DMS153 treated with DMSO at 0.1 percent for 48 hours (cell line): ENCODE data around the gene IRX6.

Experiments used
- DNase-seq: peaks from one replicate; lab custom pipeline; 2025; ENCODE audit not compliant: unreplicated experiment; lab: John Stamatoyannopoulos, UW

The IRX6 gene

GRCh38 chr16:55323637-55324271 lies at the start of gene IRX6:
TSS of gene IRX6 (plus strand) at chr16:55324203. CDS start at chr16:55325092, 889 bp downstream.
- no peak for DNase-seq

GRCh38 chr16:55274391-55274790 lies 49.6 kb upstream of the IRX6 start:
- no peak for DNase-seq

GRCh38 chr16:55275167-55275566 lies 48.8 kb upstream of the IRX6 start:
- no peak for DNase-seq

DNA sequence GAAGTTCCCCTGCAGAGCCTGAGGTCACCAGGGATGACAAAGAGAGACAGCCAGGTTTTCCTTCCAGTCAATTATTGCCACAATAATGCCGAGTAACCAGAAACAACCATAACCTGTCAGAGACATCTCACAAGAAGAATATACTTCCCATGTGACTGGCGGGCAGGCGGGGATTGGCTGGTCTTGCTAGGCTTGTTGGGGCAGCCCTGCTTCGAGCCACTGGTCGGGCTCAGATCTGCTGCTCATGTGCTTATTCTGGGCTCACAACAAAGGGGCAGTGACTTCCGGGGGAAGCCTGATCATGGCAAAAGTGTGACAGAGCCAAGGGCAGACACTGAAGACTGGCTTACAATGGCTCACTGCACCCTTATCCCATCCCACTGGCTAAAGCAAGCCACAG lies 48.1 kb upstream of the IRX6 start:
- DNase-seq: no peak

DNA sequence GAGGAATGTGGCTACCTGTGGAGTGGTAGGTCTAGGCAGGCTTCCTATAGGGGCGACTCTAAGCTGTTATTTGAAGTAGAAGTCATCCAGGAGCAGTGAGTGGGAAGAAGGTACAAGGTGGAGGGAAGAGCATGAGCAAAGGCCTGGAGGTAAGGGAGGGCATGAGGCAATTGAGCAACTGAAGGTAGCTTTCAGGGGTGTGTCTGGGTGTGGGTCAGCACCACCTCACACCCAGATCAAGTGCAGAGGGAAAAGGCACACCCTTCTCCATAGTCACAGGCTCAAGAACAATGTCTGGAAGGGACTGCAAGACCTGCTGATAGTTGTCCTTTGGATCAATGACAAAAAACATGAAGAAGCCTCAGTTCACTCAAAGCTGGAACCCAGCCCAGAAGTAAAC lies 46.5 kb upstream of the IRX6 start:
- DNase-seq: no peak

DNA sequence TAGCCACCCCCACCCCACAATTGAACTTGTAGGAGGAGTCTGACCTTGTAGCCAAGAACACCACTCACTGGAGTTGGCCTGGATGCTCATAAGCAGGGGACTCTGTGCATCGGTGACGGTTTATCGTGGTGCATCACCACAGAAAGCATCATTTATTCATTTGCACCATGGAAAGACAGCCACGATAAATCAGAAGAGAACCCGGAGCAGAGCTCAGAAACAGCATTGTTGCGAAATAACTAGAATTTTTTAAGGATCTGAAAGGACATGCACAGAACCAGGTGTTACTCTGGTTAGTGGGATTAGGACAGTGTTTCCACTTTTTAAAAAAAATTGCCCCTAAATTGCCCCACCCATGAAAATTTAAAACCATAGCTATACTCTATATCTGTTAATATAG lies 44.4 kb upstream of the IRX6 start:
- no peak for DNase-seq

- DNase-seq: no peak
These were observed 43.4 kb upstream of the IRX6 start for GRCh38 chr16:55280587-55280986.

DNA sequence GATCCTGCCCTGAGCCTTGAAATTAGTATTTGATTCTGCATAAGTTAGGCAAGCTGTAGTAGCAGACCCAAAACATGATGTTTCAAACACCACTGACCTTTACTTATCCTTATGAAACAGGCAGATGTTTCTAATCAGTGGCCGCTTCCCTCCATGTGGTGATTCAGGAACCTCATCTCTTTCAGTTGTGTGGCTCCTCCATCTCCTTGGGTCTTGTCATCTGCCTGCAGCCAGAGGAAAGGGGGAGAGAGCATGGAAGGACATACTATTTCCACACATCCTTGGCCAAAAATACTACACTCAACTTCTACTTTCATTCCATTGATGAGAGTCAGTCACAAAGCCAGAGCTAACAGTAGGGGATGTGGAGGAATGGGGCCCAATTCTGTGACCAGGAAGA lies 41.6 kb upstream of the IRX6 start:
- no peak for DNase-seq

DNA sequence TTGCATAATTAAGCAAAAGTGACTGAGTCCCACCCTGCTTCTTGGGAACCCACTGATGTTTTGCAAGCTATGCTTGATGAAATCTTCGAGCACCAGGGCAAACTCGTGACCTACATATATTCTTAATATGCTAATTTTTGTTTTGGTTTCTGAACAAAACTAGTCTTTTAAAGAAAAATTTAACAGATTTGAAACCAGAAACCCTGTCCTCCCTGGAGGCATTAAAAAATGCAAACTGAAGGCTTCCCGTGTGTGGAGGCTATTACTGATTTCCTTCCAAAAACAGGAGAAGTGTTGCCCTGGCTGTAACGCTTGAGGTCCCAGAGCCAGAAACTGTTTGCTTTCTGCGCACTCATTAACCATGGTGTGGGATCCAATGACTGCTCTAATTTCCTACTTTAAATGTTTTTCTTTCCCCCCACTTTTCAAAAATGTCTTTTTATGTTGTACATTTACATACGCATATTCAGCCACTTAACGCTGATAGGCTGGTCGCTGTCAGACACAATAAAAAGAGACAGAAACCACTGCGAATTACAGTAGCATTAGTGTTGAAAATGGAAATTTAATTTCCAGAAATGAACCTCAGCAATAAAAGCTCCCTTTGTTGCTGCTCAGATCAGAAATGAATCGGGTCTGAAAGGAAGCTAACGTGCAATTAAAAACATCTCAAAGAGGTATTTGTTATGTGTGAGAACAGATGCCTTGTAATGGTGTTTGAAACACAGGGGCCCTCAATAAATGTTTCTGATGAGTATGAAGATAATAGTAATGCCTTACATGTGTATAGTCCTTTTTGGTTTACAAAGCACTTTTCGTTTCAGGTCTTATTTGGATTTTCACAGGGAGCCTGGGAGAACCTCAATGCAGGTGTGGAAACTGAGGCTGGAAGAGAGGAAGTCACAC lies 39.9 kb upstream of the IRX6 start:
- DNase-seq: no peak

DNA sequence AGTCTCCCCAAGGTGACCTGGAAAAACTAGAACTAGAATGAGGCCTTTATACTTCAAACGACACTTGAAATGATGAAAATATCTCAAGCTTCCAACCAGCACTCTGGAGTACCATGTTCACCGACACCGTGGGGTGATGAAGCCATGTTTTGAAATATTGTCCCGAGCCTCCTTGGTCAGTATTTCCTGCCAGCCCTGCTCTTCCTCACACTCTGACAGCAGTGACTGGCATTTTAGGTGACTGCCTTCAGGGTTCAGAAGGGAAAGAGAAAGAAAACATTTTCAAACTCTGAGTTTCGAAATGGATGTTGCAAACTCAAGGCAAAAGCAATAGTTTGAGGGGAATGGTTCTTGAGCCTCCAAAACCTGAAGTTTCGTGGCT lies 39.3 kb upstream of the IRX6 start:
- DNase-seq: no peak

DNA sequence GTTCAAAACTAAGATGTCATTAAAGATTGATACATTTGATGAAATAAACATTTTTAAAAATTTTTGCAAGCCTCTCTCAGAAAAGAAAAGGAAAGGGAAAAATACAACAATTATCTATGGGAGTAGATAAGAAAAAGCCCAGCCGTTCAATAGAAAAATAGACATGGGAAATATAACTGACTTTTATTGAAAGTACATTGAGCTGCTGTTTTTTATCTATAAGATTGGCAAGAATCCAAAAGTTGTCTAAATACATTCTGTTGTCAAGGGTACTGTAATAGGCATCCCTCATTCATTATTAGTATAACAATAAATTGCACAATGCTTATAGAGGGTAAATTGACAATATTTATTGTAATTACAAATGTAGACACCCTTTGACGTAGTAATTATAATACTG lies 38.4 kb upstream of the IRX6 start:
- no peak for DNase-seq

DNA sequence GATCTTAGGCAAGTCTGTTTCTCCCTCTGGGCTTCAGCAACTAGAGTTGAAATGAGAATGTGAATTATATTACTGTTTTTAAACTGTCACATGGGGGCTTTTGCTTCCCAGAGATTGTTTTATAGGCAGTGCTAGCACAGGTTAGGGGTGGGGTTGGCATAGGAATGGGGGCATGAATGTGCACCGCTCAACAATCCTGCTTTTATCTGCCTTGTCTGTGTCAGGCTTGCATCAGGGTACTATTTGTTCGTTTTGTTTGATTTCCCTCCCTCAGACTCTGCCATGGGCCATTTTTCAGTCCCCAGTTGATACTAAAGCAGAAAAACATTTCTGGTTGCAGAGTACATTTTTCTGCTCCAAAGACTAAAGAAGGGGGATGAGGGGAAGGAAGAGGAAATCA lies 34.6 kb upstream of the IRX6 start:
- no peak for DNase-seq

- no peak for DNase-seq
These were observed 32.2 kb upstream of the IRX6 start for GRCh38 chr16:55291847-55292246.

- DNase-seq: no peak
These were observed 31.5 kb upstream of the IRX6 start for GRCh38 chr16:55292491-55292890.

- no peak for DNase-seq
These were observed 29.9 kb upstream of the IRX6 start for GRCh38 chr16:55294129-55294528.

DNA sequence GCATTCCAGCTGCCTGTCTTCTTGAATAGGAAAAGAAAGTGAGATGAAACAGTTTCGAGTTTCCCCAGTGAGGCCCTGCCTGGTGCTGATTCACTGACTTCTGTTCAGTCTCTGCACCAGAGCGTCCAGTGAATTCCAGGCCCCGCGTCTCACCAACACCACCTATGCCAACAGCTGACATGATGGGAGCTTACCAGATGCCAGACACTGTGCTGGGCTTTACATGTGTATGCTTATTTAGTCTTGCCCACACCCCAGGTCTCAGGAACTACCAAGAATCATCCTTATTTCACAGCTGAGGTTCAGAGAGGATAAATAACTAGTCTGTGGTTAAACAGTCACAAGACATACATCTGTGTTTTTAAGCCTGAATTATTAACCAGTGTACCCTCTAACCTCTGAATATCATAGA lies 29.1 kb upstream of the IRX6 start:
- DNase-seq: no peak

DNA sequence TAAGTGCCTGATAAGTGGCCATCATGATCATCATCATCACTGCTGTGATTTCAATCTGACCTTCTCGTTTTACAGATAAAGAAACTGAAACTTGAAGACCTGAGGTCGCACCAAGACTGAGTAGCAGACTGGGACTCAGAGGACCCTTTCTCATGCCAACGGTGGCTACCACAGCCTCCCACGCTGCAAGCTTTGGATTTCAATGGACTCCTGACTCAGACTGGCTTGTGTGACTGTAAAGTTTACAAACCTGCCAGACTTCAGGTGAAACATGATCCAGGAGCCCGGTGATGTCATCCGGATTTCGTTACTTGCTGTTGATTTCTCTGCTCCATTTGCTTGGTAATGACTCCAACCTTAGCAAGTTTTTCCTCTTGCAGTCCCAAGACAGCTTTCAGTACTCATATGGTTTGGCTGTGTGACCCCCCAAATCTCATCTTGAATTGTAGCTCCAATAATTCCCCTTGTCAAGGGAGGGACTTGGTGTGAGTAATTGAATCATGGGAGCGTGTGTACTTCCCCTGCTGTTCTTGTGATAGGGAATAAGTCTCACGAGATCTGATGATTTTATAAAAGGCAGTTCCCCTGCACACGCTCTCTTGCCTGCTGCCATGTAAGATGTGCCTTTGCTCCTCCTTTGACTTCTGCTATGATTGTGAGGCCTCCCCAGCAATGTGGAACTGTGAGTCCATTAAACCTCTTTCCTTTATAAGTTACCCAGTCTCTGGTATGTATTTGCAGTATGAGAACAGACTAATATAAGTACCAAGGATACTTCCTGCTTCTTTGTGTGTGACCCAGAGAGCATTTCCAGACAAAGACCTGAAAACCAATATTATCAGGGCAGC lies 26.7 kb upstream of the IRX6 start:
- no peak for DNase-seq

- no peak for DNase-seq
These were observed 26.0 kb upstream of the IRX6 start for GRCh38 chr16:55297910-55298479.

- DNase-seq: no peak
These were observed 22.5 kb upstream of the IRX6 start for GRCh38 chr16:55301385-55302008.

DNA sequence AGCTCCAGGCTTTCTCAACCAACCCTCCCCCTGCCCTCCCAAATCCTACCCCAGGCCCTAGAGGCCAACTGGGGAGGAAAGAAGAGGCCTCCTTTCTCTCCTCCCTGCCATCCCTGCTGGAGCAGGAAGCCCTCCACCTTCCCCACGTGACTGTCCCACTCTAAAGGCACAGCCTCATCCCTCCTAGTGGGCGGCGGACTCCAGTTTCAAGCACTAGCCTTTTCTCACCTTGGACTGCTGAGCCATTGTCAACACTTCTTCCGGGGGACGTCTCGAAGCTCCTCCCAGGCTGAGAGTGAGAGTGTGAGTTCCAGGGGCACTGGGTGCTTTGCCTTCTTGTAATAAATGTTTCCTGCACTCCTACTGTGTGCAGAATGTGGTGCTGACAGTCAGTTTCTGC lies 21.4 kb upstream of the IRX6 start:
- no peak for DNase-seq

- no peak for DNase-seq
These were observed 15.0 kb upstream of the IRX6 start for GRCh38 chr16:55308973-55309372.
